B cell (primary cell): ENCODE data around the gene LIPG.

Experiments
- CTCF ChIP-seq: fragments of 200-600 bp; IDR thresholded peaks from one replicate; pipeline ENCODE4 v1.8.0; 2022; ENCODE audit warnings: antibody characterized with exemption, mild to moderate bottlenecking
- EZH2 ChIP-seq: IDR thresholded peaks from 2 replicates; pipeline ENCODE4 v1.6.1; 2012; ENCODE audit warnings: borderline replicate concordance, low read depth, mild to moderate bottlenecking, moderate library complexity, low read length; ENCODE audit not compliant: insufficient read depth, poor library complexity, severe bottlenecking

- TF ChIP-seq CTCF (no peak), EZH2 (no peak)
Observed at GRCh38 chr18:49645196-49645595, 83.3 kb downstream of the LIPG start.
